ENCODE results near the gene PPID. TPM values are rescaled to one million over a fixed set of nuclear protein-coding genes. Genes with fewer than 3 reads are reported as not detected.
A peak's percentile ranks its signal among the peaks of the same experiment; 100 is the strongest.

The PPID gene
- total RNA-seq, 4 donors from 2014 or later = 22.2 to 27.6 (median 25.7) TPM

- Histone ChIP-seq H3K4me3 (peak within 1 kb of the TSS; percentile 83 to 84), H3K27ac (peak within 1 kb of the TSS; percentile 82 to 97 (median 94)), H3K27me3 (no peaks in the 10 kb centered on the region), H3K9me3 (no peaks in the 10 kb centered on the region), H3K36me3 (no peaks in the 10 kb centered on the region), H3K4me1 (peaks cover 7 to 63% (median 25%) of the 10 kb centered on the region in 3 donors)
- ATAC-seq = peak; percentile 97
- 2% methylated on average over 7 of the region's 88 CpGs; no CpG with 5 or more reads in 1 of the 2 donors for WGBS, 2 donors (ENCODE audit: low coverage in 1 of 2)
- no peak for TF ChIP-seq EP300 (IDR thresholded peaks at IDR 0.05)
- peak; percentile 62 to 82 for TF ChIP-seq POLR2A (IDR thresholded peaks at IDR 0.05)
Observed at GRCh38 chr4:158768555-158769174, 45.5 kb upstream of the PPID start, which contains the start of gene FNIP2. Gene FNIP2 (plus strand): TSS chr4:158769026. CDS start chr4:158769213, 187 bp downstream.

DNA sequence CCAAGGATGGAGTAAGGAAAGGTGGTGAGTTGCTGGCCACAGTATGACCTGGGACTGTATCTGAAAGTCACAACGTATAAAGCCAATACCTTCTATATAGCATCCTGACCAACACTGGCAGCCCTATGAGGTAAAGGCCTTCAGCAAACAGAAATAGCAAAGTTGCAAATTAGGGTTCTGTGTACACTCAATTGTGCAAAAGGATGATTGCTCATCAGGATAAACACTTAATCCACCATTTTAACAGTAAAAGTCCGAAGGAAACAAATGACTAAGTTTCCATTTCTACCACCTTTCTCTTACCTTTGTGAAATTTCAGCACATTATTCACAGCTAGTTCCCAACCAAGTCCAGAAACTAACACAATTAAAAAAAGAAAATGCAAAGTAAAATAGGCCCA lies 44.3 kb upstream of the PPID start:
- no peak overlapping the region for H3K4me3 ChIP-seq

DNA sequence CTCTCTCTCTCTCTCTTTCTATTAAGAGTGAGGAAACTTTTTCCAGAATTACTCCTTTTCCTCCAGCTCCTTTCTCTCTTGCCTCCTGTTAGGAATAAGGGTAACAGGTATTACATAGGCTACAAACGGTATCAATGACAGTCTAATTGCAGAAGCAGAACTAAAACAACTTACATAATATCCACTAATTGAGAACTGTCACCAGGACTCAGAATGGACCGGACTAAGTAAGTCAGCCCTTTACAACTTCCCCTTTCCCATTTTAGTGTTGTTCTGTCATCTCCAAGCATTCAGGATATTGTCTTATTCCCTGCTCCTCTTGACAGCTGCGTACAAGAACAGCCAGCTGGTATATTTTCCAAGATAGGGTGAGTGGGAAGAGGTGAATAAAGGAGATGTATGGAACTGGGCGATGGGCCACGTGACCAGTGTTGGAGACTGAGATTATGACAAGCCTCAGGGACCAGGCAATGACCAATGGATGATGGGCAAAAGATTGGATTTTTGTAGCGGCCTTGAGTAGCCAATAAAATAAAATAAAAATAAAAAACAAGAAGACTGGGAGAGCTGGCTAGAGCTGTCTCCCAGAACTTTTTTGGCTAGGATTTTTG lies 43.3 kb upstream of the PPID start:
- Histone ChIP-seq H3K4me1 (peaks cover 7 to 41% (median 18%) of the 10 kb centered on the region in 3 donors), H3K4me3 (no peak overlapping the region), H3K9me3 (no peaks in the 10 kb centered on the region), H3K27ac (peak overlapping the region in 2 of 4 donors; percentile 92 to 97), H3K27me3 (no peaks in the 10 kb centered on the region), H3K36me3 (no peaks in the 10 kb centered on the region)
- no peak for ATAC-seq
- WGBS, 2 donors (ENCODE audit: low coverage in 1 of 2) = 54 to 64% methylated on average over 6 of the region's 6 CpGs
- no peak for TF ChIP-seq EP300 (IDR thresholded peaks at IDR 0.05)
- no peak for TF ChIP-seq POLR2A (IDR thresholded peaks at IDR 0.05)
- no peak for TF ChIP-seq CTCF (IDR thresholded peaks at IDR 0.05)
- TF ChIP-seq POLR2AphosphoS5 (IDR thresholded peaks at IDR 0.05) = no peak

More for the DNA sequence above, 44.3 kb upstream of the PPID start:
- 31 to 36% methylated on average over 2 of the region's 2 CpGs for WGBS, 2 donors (ENCODE audit: low coverage in 1 of 2)
- TF ChIP-seq POLR2AphosphoS5 (IDR thresholded peaks at IDR 0.05) (no peak), EP300 (IDR thresholded peaks at IDR 0.05) (no peak), POLR2A (IDR thresholded peaks at IDR 0.05) (no peak), CTCF (IDR thresholded peaks at IDR 0.05) (no peak)
- Histone ChIP-seq H3K9me3 (no peaks in the 10 kb centered on the region), H3K27me3 (no peaks in the 10 kb centered on the region), H3K4me1 (peaks cover 7 to 50% (median 25%) of the 10 kb centered on the region in 3 donors), H3K36me3 (no peaks in the 10 kb centered on the region), H3K27ac (peak overlapping the region in 3 of 4 donors; percentile 92 to 97 (median 95))
- no peak for ATAC-seq

DNA sequence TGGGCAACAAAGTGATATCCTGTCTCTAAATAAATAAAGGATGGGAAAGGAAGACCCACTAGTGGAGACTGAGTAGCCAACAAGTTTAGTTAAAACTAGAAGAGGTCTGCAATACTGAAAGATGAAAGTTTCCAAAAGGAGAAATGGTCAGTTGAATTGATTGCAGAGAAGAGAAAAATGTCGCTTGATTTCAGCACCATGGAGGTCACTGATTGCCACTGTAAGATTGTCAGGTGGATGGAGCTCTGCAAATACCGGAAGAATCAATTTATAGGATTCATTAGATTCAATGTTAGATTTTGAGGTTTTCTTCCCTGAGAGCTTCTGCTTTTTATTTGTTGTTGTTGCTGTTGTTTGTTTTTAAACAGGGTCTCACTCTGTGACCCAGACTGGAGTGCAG lies 40.3 kb upstream of the PPID start:
- Histone ChIP-seq H3K9me3 (no peaks in the 10 kb centered on the region), H3K27ac (no peak overlapping the region), H3K4me3 (no peak overlapping the region), H3K36me3 (no peaks in the 10 kb centered on the region), H3K4me1 (peaks cover 0 to 20% (median 6%) of the 10 kb centered on the region in 3 donors), H3K27me3 (no peaks in the 10 kb centered on the region)
- TF ChIP-seq POLR2A (IDR thresholded peaks at IDR 0.05) = no peak
- no peak for TF ChIP-seq CTCF (IDR thresholded peaks at IDR 0.05)
- WGBS, 2 donors (ENCODE audit: low coverage in 1 of 2) = 50% methylated on average over 2 of the region's 2 CpGs
- ATAC-seq = no peak

- H3K4me1 ChIP-seq = peaks cover 0 to 12% (median under 1%) of the 10 kb centered on the region in 3 donors
- no peaks in the 10 kb centered on the region for H3K36me3 ChIP-seq
- 68 to 78% methylated on average over 4 of the region's 4 CpGs for WGBS, 2 donors (ENCODE audit: low coverage in 1 of 2)
- no peak for ATAC-seq
- no peak overlapping the region for H3K27ac ChIP-seq
- H3K4me3 ChIP-seq = no peak overlapping the region
- TF ChIP-seq CTCF (IDR thresholded peaks at IDR 0.05) = no peak
- TF ChIP-seq POLR2A (IDR thresholded peaks at IDR 0.05) = no peak
- TF ChIP-seq POLR2AphosphoS5 (IDR thresholded peaks at IDR 0.05) = no peak
- no peaks in the 10 kb centered on the region for H3K27me3 ChIP-seq
- no peaks in the 10 kb centered on the region for H3K9me3 ChIP-seq
Observed at GRCh38 chr4:158762553-158762952, 39.4 kb upstream of the PPID start.

Data from gastroesophageal sphincter (tissue), 4 donors.